HG02678 (cell line): Measurements from ENCODE around the gene OR2G2.

Experiments
- ATAC-seq: cut with Tn5 transposase; IDR thresholded peaks from one replicate; pipeline ENCODE4 v1.9.1; 2021; ENCODE audit warnings: mild to moderate bottlenecking, moderate library complexity; ENCODE audit not compliant: unreplicated experiment

The OR2G2 gene, protein sequence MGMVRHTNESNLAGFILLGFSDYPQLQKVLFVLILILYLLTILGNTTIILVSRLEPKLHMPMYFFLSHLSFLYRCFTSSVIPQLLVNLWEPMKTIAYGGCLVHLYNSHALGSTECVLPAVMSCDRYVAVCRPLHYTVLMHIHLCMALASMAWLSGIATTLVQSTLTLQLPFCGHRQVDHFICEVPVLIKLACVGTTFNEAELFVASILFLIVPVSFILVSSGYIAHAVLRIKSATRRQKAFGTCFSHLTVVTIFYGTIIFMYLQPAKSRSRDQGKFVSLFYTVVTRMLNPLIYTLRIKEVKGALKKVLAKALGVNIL

DNA sequence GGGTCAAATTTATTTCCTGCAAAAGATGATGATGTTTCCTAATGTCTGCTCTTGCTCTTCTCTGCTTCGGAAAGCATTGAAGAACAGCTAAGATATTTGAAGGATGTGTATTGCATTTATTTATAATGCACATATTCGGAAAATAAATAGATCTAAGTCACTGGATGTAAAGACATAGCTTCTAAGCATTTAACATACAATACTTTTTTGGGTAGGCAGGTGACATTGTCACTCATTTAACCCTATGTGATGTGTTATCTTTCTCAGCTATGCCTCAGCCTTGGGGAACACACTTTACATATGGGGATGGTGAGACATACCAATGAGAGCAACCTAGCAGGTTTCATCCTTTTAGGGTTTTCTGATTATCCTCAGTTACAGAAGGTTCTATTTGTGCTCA lies at the start of gene OR2G2:
TSS of gene OR2G2 (plus strand) at position 301 of the 400 bp plus-strand sequence. CDS start at position 301, 0 bp downstream.
- no peak for ATAC-seq

DNA sequence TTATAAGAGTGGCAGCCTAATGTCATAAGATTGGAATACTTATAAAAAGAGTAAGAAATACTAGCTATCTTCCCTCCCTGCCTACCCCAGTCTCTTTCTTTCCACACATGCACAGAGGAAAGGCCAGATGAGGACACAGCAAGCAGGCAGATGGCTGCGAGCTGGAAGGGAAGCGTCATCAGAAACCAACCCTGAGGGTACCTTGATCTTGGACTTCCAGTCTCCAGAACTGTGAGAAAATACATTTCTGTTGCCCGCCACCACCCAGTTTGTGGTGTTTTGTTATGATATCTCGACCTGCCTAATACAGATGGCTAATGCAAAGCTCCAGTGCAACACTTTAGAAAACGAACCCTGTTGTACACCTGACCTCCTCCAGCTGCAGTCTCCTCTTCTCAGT lies 49.6 kb upstream of the OR2G2 start:
- ATAC-seq, result no peak

DNA sequence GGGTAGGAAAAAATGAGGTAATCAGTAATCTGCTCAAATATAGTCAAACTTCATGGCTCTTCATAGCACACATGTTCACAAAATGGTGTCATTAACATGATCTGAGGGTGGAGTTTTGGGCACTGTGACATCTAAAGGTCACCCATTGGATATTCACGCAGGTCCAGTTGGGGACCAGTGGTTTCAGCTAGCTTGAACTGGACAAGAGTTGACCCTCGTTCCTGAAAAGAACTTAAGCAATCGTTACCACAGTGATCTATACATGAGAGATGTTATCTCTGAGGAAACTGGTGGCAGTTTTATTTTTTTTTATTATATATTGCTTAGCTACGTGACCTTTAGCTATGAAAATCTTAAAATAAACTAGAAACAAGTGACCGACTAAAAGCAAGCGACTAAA lies 48.9 kb upstream of the OR2G2 start:
- ATAC-seq, result no peak

DNA sequence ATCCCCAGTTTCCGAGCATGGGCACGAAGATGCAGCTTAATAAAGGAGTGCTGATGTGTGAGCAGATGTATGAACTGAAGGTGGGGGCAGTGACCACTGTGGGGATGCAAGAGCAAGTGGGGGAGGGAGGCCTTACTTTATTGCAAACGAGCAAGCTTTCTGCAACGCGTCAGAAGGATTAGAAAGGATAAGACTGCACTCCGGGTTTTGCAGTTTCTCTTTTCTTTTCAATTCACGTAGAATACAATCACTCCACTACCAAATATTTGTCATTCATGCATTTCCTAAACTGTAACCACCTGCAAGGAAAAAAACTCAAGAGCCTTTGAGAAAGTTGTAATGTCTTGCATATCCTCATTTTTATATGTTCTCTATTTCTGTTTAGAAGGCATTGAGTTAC lies 47.6 kb upstream of the OR2G2 start:
- no peak for ATAC-seq

DNA sequence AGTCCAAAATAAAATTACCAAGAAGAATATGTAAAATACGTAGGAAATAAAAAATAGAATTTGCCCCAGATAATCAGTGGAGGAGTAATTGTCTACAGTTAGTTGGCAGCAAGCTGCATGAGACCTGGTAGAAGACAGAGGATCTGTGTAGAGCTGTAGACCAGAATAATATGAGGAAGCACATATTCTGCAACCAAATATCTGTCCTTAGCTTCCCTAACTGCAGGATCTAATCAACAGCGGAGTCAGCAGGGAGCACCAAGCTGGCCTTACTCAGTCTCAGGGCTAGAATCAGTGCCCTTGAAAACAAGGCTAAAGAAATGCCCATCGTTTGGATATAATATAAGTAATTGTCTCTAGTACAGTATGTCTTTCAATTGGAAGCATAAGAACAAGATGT lies 45.3 kb upstream of the OR2G2 start:
- no peak for ATAC-seq

DNA sequence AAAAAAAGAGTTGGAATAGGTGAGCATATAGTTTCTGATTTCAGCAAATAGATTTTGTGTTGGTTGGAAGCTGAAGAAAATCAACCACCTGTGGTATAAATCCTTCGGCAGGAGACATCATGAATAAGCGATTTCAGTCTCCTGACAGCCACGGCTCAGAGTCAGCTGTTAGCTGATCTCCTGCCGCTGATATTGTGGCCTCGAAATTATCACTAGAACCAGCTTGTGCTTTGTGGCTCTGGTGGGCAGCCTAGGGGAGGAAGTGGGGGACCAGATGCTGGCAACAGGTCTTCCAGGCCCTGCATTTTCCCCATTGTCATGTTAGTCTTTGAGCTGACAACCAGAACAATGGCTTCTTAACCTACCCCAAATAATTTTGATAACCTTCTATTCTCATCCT lies 40.1 kb upstream of the OR2G2 start:
- no peak for ATAC-seq

DNA sequence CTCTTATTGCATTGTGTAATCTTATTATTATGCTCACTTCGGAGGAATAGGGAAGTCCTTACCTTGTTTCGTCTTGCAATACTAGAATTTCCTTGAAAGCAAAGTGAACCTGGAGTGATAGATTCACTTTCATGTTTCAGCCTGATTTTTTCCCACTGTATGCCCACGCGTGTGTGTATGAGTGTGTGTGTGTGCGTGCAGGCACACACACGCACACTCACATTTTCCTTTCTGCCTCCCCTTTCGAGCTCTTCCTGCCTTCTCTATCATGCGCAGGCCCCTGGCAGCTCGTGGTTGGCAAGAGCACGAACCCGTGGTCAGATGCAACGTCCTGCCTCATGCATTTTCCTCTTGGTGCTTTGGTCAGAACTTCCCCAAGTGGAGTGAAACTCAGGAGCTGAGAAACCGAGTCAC lies 39.4 kb upstream of the OR2G2 start, which contains the start of gene GCSAML:
TSS of gene GCSAML (plus strand) at position 366 of the 414 bp plus-strand sequence. CDS start 58 bp downstream, outside the sequence.
- ATAC-seq, result no peak

DNA sequence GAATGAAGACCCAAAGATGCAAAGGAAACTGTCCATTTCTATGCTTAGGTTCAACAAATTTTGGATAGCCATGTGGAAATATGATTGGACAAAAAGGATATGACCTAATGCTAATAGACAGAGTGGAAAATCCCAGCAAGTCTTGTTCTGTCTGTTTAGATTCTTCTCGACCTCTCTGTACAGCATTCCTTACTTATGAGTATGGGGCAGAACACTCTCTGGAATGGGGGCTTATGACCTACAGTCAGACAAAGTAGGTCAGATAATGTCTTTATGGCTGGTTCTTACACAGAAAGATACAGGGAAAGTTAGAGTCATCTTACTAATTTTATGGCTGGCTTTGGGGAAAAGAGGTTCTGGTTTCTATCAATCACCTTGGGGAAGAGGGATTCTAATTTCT lies 36.4 kb upstream of the OR2G2 start:
- ATAC-seq, result no peak

DNA sequence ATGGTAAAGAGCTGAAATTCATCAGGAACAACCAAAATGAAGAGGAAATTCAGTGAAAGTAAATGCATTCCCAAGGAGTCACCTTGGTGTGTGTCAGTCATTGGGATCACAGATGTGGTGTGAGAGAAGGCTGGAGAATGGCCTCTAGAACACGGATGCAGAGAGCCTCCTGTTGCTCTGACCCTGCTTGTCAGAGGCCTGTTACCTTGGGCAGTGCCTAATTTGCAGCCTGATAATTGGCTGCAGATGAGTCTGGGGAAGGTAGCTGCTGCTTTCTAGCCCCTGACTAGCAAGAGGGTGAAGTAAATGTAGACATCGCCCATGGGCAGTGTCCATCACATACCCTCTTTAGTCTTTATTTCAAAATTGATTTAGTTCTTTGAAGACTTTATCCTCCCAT lies 35.9 kb upstream of the OR2G2 start:
- ATAC-seq, result no peak

DNA sequence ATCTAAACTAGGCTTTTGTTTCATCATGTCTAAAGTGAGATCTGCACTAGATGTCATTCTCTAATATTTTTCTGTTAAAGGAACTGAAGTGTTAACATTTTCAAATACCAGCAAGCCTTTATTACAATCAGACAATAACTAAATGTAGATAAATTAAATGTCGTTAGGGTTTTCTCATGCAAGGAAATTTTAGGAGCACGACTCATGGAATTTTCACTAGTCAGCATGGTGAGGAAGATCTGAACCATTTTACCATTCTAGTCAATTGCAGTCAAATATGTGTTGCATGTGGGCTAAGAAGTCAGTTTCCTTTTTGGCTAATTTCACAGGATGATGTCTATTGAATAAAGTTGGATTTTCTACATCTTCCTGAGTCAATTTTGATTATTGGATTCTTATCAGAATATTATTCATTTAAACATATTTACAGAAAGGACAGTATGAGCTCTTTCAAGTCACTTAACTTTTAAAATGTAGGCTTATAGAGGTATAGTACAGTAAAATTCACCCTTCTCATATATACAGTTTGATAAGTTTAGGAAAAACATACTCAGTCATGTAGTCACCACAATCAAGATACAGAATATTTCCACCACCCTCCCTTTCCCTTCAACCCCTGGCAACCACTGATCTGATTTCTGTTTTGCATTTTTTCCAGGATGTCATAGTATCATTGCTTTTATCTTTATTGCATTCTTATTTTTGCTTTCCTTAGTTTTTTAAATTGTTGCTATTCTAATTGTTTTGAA lies 30.1 kb upstream of the OR2G2 start:
- ATAC-seq, result no peak

DNA sequence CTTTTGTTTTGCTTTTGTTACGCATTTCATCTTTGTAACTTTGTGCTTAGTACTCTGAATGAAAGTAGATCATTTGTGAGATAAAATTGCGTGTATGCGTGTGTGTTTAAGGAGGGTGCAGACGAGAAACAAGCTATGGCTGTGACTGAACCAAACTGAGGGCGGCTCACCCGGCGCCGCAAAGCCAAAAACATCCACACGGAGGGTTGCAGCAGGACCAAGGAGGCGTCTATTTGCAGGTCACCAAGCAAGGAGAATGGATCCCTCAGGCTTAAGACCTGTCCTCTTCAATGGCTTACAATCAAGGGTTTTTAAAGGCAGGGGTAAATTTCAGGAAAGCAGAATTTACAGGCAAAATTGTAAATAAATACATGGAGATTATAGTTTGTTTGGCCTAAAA lies 26.4 kb upstream of the OR2G2 start:
- no peak for ATAC-seq

DNA sequence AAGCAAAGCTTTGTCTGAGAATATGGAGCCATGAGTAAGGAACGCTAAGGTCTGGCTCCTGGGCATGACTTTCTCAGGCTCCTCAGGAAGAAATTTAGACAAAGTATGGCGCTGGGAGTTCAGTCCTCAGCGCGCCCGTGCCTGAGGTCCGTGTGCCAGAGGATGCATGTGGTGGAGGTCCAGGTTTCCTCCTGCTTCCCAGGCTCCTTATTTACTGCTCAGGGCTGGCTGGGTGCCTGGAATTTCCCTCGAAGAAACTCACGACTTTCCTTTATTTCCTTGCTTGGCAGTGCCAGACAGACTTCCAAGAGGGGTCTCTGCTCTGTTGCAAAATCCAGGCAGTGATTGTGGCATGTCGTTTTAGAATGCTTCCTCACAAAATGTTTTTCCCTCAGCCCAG lies 26.0 kb upstream of the OR2G2 start:
- ATAC-seq, result no peak

DNA sequence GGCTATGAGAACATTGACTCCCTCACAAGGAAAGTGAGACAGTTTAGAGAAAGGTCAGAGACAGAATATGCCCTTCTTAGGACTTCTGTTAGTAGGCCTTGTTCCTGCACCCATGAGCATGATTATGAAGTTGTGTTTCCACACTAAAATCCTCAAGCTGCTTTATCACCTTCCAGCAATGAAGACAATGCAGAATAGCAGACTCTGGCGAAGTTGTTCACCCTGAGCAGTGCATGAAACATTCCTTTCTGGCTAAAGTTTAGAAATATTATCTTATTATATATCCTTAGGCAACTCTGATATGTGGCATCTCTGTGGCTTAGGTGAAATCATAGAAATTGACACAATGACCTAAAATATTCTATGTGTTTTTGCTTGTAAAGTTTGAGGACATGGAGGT lies 13.9 kb upstream of the OR2G2 start:
- no peak for ATAC-seq

DNA sequence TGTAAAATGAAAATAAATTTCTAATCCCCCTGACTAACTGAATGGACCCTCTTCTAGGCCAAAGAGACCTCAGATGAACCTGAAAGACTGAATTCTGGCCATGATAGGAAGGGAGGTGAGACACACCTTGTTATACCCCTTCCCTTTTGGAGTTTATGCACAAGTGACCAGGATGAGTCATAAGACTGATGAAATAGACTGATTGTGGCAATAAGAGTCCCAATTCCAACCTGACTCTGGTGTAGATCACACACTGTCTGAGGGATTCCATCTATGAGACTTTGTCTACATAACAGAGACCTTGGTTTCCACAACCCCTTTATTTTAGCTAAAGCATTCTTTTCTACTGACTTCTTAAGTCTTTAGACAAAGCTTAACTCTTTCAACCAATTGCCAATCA lies 13.5 kb upstream of the OR2G2 start:
- no peak for ATAC-seq

DNA sequence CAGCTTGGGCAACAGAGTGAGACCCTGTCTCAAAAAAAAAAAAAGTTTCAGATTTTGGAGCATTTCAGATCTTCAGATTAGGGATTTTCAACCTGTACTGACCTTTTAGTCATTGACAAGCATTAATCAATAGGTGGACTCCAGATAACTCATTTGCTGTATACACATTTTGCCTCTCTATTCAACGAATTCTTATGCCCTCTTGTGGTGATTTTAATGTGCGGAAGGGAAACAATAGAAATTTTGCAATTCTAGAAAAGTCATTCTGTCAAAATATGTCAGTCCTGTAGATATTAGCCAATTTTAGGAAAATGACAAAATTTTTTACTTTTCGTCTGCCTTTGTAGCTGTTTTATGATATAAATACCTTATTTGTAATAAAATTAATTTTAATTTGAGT lies 11.6 kb upstream of the OR2G2 start:
- no peak for ATAC-seq

DNA sequence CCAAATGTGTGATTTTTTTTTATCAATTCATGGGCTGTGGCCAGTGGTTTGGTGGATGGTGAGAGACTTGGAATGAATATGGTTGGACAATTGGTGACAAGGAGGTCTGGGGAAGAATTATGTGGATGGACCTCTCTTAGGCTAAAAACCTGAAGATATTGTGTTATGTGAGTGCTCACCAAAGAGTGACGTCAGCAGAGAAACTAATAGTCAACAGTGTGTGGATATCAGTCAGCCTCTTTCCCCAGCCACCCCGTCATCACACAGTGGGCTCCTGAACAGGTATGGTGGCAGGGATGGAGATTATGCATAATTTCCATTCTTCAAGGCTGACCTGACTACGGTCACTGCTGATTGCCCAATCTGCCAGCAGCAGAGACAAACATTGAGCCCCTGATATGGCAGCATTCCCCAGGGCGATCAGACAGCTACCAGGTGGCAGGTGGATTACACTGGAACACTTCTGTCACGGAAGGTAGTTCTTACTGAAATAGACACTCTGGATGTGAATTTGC lies 9.2 kb upstream of the OR2G2 start:
- ATAC-seq, result no peak

DNA sequence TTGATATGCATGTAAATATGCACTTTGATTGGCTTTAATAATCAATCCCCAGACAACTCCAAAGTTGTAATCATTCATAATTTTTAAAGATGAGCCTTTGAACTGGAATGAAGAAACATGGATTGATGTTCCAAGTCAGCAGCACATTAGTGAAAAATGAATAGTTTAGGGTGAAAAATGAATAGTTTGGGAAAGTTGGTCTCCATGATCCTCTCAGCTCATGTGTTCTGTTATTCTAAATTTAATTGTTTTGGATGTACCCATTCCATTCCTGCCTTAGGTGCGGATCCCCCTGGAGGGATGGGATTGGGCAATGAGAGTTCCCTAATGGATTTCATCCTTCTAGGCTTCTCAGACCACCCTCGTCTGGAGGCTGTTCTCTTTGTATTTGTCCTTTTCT lies 17.1 kb downstream of the OR2G2 start, which contains the start of gene OR2G3:
TSS of gene OR2G3 (plus strand) at position 301 of the 400 bp plus-strand sequence. CDS start at position 301, 0 bp downstream.
- ATAC-seq, result no peak

DNA sequence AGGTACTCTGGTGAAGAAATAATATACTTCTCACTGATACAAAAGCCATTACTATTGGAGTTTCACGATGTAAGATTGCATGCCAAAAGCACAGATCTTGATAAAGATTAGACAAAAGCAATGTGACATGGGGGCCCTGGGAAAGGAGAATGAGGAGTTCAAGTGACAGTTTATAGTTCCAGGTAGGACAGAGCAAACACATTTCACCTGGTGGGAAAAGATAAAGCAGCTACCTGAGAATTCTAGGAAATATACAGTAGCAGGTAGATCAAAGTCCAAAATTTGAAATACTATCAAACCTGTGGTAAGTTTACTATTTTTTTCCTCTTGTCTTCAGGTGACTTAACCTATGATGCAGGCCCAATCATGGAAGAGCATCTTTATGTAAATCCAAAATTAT lies 25.2 kb downstream of the OR2G2 start:
- no peak for ATAC-seq

DNA sequence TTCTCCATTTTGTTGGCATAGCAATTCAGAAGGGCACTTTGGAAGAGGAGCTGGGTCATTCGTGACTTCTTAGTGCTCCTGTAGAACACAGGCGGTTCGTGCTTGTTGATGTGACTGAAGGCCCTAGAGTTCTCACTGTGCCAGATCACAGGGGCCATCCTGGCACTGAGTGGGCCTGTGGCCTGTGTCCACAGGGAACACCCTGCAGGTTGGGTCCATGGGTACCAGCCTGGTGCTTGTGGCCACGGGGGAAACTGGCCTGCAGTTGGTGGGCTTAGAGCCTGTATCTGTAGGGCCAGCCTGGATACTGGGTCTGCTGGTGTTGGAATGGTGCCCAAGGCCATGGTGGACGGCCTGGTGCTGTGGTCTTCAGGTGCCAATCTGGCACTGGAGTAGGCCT lies 26.5 kb downstream of the OR2G2 start:
- ATAC-seq, result no peak

DNA sequence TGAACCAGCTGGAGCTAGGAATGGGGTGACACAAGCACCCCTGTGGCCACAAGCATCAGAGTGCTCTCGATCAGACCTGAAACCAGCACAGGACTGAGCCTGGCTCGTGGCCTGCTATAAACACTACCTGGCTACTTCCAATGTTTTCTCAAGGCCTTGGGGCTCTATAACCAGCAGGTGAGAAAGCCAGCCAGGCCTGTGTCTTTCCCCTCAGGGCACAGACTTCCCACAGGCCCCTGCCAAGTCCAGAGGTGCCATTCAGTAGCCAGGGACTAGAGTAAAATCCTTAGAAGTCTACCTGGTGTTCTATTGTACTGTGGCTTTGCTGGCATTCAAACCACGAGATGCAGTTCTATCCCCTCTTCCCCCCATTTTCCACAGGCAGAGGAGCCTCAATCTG lies 39.8 kb downstream of the OR2G2 start:
- ATAC-seq, result no peak

DNA sequence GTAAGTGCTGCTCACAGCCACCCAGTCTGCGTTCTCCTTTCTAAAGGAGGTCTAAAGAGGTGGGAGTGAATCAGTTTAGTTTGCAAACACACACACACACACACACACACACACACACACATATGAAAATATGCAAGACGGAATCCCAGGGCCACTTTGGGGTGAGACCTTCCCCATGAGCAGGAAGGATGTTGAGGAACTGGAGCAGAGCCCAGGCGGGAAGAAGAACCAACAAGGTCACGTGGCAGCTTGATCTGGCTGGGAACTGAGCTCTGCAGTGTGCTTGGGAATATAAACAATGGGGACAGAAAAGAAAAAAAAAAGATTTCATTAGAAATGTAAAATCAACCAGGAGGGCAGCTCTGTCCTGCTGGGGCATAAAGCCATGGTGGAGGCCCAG lies 49.9 kb downstream of the OR2G2 start:
- ATAC-seq, result no peak

DNA sequence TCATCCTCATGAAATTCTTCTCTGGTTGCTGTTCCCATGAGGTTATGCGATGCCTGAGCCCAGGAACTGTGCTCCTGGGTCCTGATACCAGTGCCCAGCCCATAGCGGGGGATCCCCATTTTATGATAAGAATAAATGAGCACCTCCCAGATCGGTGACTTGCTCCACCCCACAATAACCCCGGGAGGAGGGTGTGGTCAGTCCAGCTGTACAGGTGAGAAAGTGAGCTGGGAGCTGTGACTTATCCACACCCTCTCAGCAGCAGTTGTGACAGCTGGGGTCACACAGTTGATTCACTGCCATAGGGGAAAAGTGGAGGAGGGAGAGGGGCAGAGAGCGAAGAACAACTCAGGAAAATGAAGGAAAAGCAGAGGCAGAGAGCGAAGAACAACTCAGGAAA lies 50.6 kb downstream of the OR2G2 start:
- no peak for ATAC-seq
